Peyer's patch (tissue), 4 donors: Measurements from ENCODE around the gene CEBPG. TPM values are rescaled to one million over a fixed set of nuclear protein-coding genes. Genes with fewer than 3 reads are reported as not detected.

Source experiments
- DNase-seq, 3 donors: peaks; one replicate each; pipeline ENCODE4 v3.0.0-alpha.2; 2017 to 2019
- H3K27ac ChIP-seq, 4 donors: fragments of 200-600 bp; sonication (generic); one replicate each; pipeline ENCODE4 v1.5.1; 2016 to 2019
- H3K27me3 ChIP-seq, 2 donors: fragments of 200-600 bp; sonication (generic); one replicate each; pipeline ENCODE4 v1.5.1; 2019
- H3K36me3 ChIP-seq, 3 donors: fragments of 200-600 bp; sonication (generic); one replicate each; pipeline ENCODE4 v1.5.1; 2016 to 2019
- H3K4me1 ChIP-seq, 4 donors: fragments of 200-600 bp; sonication (generic); one replicate each; pipeline ENCODE4 v1.5.1; 2016 to 2019
- H3K4me3 ChIP-seq, 4 donors: fragments of 200-600 bp; sonication (generic); 1 replicate in 3 of 4; 2 replicates in 1 of 4; pipeline ENCODE4 v1.5.1; 2016 to 2019; ENCODE audit warnings: mild to moderate bottlenecking in 1 of 4
- H3K9me3 ChIP-seq, 4 donors: fragments of 200-600 bp; sonication (generic); one replicate each; pipeline ENCODE4 v1.5.1; 2016 to 2019; ENCODE audit warnings: mild to moderate bottlenecking in 1 of 4
- CTCF ChIP-seq, 6 experiments: fragments of 450-650 bp in 4 of 6; fragments of 200-600 bp in 2 of 6; sonication (generic) in 1 of 6; IDR thresholded peaks; one replicate each; pipeline ENCODE4 v1.5.1; 2017 to 2019; ENCODE audit warnings: antibody characterized with exemption in 6 of 6, mild to moderate bottlenecking in 3 of 6, moderate library complexity in 1 of 6
- POLR2A ChIP-seq, 2 donors: fragments of 450-650 bp; IDR thresholded peaks; one replicate each; pipeline ENCODE4 v1.5.1; 2017; ENCODE audit warnings: antibody characterized with exemption in 2 of 2, mild to moderate bottlenecking in 2 of 2, moderate library complexity in 2 of 2
- total RNA-seq, 4 donors: library from RNA; depleted of rRNA; stranded (reverse); fragments of >200 nt; gene quantifications; one replicate each; pipeline ENCODE4 v1.1.0, GENCODE V29; 2016

CEBPG gene
- total RNA-seq, 4 donors from 2014 or later = 33.0 to 75.5 (median 50.5) TPM

- Histone ChIP-seq H3K27ac (no peak overlapping the region), H3K4me3 (no peak overlapping the region), H3K4me1 (peaks cover 0 to 12% (median 0%) of the 10 kb centered on the region in 4 donors), H3K36me3 (peaks cover 0 to 37% (median 0%) of the 10 kb centered on the region in 3 donors), H3K9me3 (no peaks in the 10 kb centered on the region), H3K27me3 (no peaks in the 10 kb centered on the region)
- DNase-seq = no peak
- TF ChIP-seq POLR2A (IDR thresholded peaks at IDR 0.05) (no peak), CTCF (IDR thresholded peaks at IDR 0.05) (no peak)
These were observed 36.6 kb downstream of the CEBPG start for GRCh38 chr19:33409906-33410685.

- no peak for DNase-seq
- Histone ChIP-seq H3K9me3 (no peaks in the 10 kb centered on the region), H3K27ac (no peak overlapping the region), H3K27me3 (no peaks in the 10 kb centered on the region), H3K36me3 (peaks cover 0 to 37% (median 0%) of the 10 kb centered on the region in 3 donors), H3K4me1 (peaks cover 0 to 11% (median 0%) of the 10 kb centered on the region in 4 donors), H3K4me3 (no peak overlapping the region)
- TF ChIP-seq CTCF (IDR thresholded peaks at IDR 0.05) (no peak), POLR2A (IDR thresholded peaks at IDR 0.05) (no peak)
These were observed 37.4 kb downstream of the CEBPG start for GRCh38 chr19:33410915-33411401.

- H3K36me3 ChIP-seq = peaks cover 0 to 33% (median 0%) of the 10 kb centered on the region in 3 donors
- H3K27ac ChIP-seq = no peak overlapping the region
- no peak overlapping the region for H3K4me3 ChIP-seq
- H3K4me1 ChIP-seq = peaks cover 0 to 4% (median 0%) of the 10 kb centered on the region in 4 donors
- no peak for DNase-seq
- no peaks in the 10 kb centered on the region for H3K27me3 ChIP-seq
- no peak for TF ChIP-seq POLR2A (IDR thresholded peaks at IDR 0.05)
- TF ChIP-seq CTCF (IDR thresholded peaks at IDR 0.05) = no peak
- H3K9me3 ChIP-seq = no peaks in the 10 kb centered on the region
These were observed 38.2 kb downstream of the CEBPG start for GRCh38 chr19:33411621-33412180.

GRCh38 chr19:33412601-33413425 is 39.3 kb downstream of the CEBPG start:
- TF ChIP-seq POLR2A (IDR thresholded peaks at IDR 0.05) (no peak), CTCF (IDR thresholded peaks at IDR 0.05) (no peak)
- H3K27ac ChIP-seq = no peak overlapping the region
- no peaks in the 10 kb centered on the region for H3K9me3 ChIP-seq
- H3K4me3 ChIP-seq = no peak overlapping the region
- H3K4me1 ChIP-seq = no peaks in the 10 kb centered on the region
- no peaks in the 10 kb centered on the region for H3K27me3 ChIP-seq
- DNase-seq = no peak
- H3K36me3 ChIP-seq = peaks cover 0 to 33% (median 0%) of the 10 kb centered on the region in 3 donors

- TF ChIP-seq CTCF (IDR thresholded peaks at IDR 0.05) (no peak), POLR2A (IDR thresholded peaks at IDR 0.05) (no peak)
- no peak overlapping the region for H3K27ac ChIP-seq
- no peak overlapping the region for H3K4me3 ChIP-seq
- H3K9me3 ChIP-seq = no peaks in the 10 kb centered on the region
- H3K36me3 ChIP-seq = peaks cover 0 to 33% (median 0%) of the 10 kb centered on the region in 3 donors
- H3K4me1 ChIP-seq = no peaks in the 10 kb centered on the region
- DNase-seq = no peak
- no peaks in the 10 kb centered on the region for H3K27me3 ChIP-seq
These were observed 39.9 kb downstream of the CEBPG start for GRCh38 chr19:33413426-33413725.
